DOHH2 (cell line): ENCODE measurements around the gene SLF2.

ENCODE experiments used
- H3F3A ChIP-seq: fragments of 200-600 bp; sonication (generic), shearing (Covaris generic); 2 replicates; pipeline ENCODE4 v1.6.0; 2016; ENCODE audit warnings: antibody characterized with exemption, mild to moderate bottlenecking; ENCODE audit not compliant: control insufficient read depth, insufficient read depth
- H3K27ac ChIP-seq: fragments of 200-600 bp; sonication (generic); 2 replicates; pipeline ENCODE4 v1.5.1; 2014; ENCODE audit warnings: low read depth, mild to moderate bottlenecking, low read length, moderate library complexity
- H3K27me3 ChIP-seq: fragments of 200-600 bp; sonication (generic); 2 replicates; pipeline ENCODE4 v1.6.1; 2014; ENCODE audit warnings: mild to moderate bottlenecking, low read length, mixed read lengths; ENCODE audit not compliant: control insufficient read depth
- H3K36me3 ChIP-seq: fragments of 200-600 bp; sonication (generic); 2 replicates; pipeline ENCODE4 v1.6.1; 2014; ENCODE audit warnings: mild to moderate bottlenecking, low read length, moderate library complexity, mixed read lengths; ENCODE audit not compliant: control insufficient read depth
- H3K4me1 ChIP-seq: fragments of 200-600 bp; sonication (generic); 2 replicates; pipeline ENCODE4 v1.6.1; 2014; ENCODE audit warnings: mild to moderate bottlenecking, low read length, mixed read lengths; ENCODE audit not compliant: control insufficient read depth
- H3K4me2 ChIP-seq: fragments of 200-600 bp; sonication (generic); 2 replicates; pipeline ENCODE4 v1.6.0; 2014; ENCODE audit warnings: mild to moderate bottlenecking, low read length, moderate library complexity
- H3K4me3 ChIP-seq: fragments of 200-600 bp; sonication (generic); 2 replicates; pipeline ENCODE4 v1.5.1; 2014; ENCODE audit warnings: mild to moderate bottlenecking, low read length, mixed read lengths
- H3K79me2 ChIP-seq: fragments of 200-600 bp; sonication (generic); 2 replicates; pipeline ENCODE4 v1.6.1; 2014; ENCODE audit warnings: mild to moderate bottlenecking, low read length, mixed read lengths; ENCODE audit not compliant: control insufficient read depth
- H3K9me2 ChIP-seq: fragments of 200-600 bp; sonication (generic); replicated peaks from 2 replicates; pipeline ENCODE4 v1.6.1; 2014; ENCODE audit warnings: mild to moderate bottlenecking, low read length, mixed read lengths; ENCODE audit not compliant: control insufficient read depth
- H3K9me3 ChIP-seq: fragments of 200-600 bp; sonication (generic); 2 replicates; pipeline ENCODE4 v1.6.1; 2014; ENCODE audit warnings: antibody characterized with exemption, low read length, mixed read lengths; ENCODE audit not compliant: control insufficient read depth, insufficient read depth
- H4K20me1 ChIP-seq: fragments of 200-600 bp; sonication (generic); 2 replicates; pipeline ENCODE4 v1.6.0; 2014; ENCODE audit warnings: low read depth, mild to moderate bottlenecking, antibody characterized with exemption, low read length, moderate library complexity; ENCODE audit not compliant: control insufficient read depth, insufficient read depth
- CTCF ChIP-seq: fragments of 200-600 bp; sonication (generic); IDR thresholded peaks from one replicate; pipeline ENCODE4 v1.5.1; 2014; ENCODE audit warnings: antibody characterized with exemption, mild to moderate bottlenecking, low read depth, low read length; ENCODE audit not compliant: poor library complexity, severe bottlenecking
- EZH2phosphoT487 ChIP-seq: fragments of 200-600 bp; sonication (generic); IDR thresholded peaks from 2 replicates; pipeline ENCODE4 v1.6.1; 2017; ENCODE audit warnings: borderline replicate concordance, mild to moderate bottlenecking, antibody characterized with exemption, low read length, moderate library complexity, mixed read lengths

Gene SLF2

GRCh38 chr10:101013365-101013825 lies 100.6 kb downstream of the SLF2 start:
- H3K9me2 ChIP-seq: no peaks in the 10 kb centered on the region
- TF ChIP-seq EZH2phosphoT487 (no peak), CTCF (no peak)
- peak overlapping the region; percentile 55 for H3K4me2 ChIP-seq
- H3K9me3 ChIP-seq: no peaks in the 10 kb centered on the region
- no peaks in the 10 kb centered on the region for H3K79me2 ChIP-seq
- H3K27me3 ChIP-seq: peaks cover 16% of the 10 kb centered on the region
- H3F3A ChIP-seq: no peaks in the 10 kb centered on the region
- H4K20me1 ChIP-seq: no peaks in the 10 kb centered on the region
- peak overlapping the region; percentile 27; the same call in 1 of the 2 replicates for H3K4me3 ChIP-seq
- no peaks in the 10 kb centered on the region for H3K36me3 ChIP-seq
- no peak overlapping the region for H3K27ac ChIP-seq
- H3K4me1 ChIP-seq: peaks cover 21% of the 10 kb centered on the region

DNA sequence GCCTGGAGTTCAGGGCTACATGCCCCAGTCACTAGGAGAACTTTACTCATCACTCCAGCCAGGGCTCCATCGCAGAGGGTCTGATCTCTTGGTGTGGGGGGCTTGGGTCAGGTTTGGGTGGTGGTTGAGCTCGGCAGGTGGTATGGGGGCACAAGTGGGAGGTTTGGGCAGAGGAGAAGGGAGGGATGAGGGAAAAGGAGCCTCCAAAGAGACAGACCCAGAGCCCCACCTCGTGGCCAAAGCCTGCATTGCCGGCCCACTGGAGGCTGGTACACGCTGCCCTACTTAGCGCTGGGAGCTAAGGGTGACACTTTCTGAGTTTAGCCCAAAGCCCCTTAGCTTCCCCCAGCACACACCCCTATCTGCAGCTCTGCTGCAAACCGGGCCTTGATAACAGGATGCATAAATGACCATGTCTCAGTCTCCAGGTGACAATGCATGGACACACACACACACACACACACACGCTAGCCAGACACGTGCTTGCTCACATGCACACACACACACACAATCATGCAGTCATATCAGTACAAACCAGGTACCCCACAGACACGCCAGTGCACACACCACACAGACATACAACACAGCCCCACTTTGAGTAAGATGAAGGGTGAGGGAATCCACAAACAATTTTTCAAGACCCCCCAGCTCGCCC lies 101.6 kb downstream of the SLF2 start:
- H4K20me1 ChIP-seq: no peaks in the 10 kb centered on the region
- TF ChIP-seq CTCF (peak; percentile 91), EZH2phosphoT487 (no peak)
- no peak overlapping the region for H3K4me3 ChIP-seq
- H3K4me1 ChIP-seq: peaks cover 31% of the 10 kb centered on the region
- H3K79me2 ChIP-seq: no peaks in the 10 kb centered on the region
- H3K36me3 ChIP-seq: no peaks in the 10 kb centered on the region
- H3K9me3 ChIP-seq: no peaks in the 10 kb centered on the region
- H3K9me2 ChIP-seq: no peaks in the 10 kb centered on the region
- no peaks in the 10 kb centered on the region for H3F3A ChIP-seq
- no peak overlapping the region for H3K4me2 ChIP-seq
- peaks cover 19% of the 10 kb centered on the region for H3K27me3 ChIP-seq
- H3K27ac ChIP-seq: no peak overlapping the region
